Fibroblast of lung (primary cell): ENCODE measurements around the gene ADAT1.
A peak's percentile ranks its signal among the peaks of the same experiment; 100 is the strongest.

Source experiments
- CTCF ChIP-seq, 2 donors: IDR thresholded peaks in 1 of 2; conservative IDR thresholded peaks in 1 of 2; 1 replicate in 1 of 2; 2 replicates in 1 of 2; pipeline ENCODE4 v1.5.1; 2011 to 2012; ENCODE audit warnings: low read length in 2 of 2, control low read depth in 1 of 2, inconsistent platforms in 1 of 2, low read depth in 1 of 2, mild to moderate bottlenecking in 1 of 2
- EZH2 ChIP-seq: IDR thresholded peaks from 2 replicates; pipeline ENCODE4 v1.5.1; 2012; ENCODE audit warnings: low read length, control low read depth, mild to moderate bottlenecking; ENCODE audit errors: missing control alignments

GRCh38 chr16:75550211-75550662 lies 72.8 kb downstream of the ADAT1 start:
- peak; percentile 46 to 52 for TF ChIP-seq CTCF (conservative IDR thresholded peaks at IDR 0.05 in 1 of 2, IDR thresholded peaks at IDR 0.05 in 1 of 2; ENCODE audit: low read depth in 1 of 2, low read length in 2 of 2)
- no peak for TF ChIP-seq EZH2
